Gastrocnemius medialis (tissue), 4 donors: ENCODE data around the gene OTX1. TPM values are rescaled to one million over a fixed set of nuclear protein-coding genes. Genes with fewer than 3 reads are reported as not detected.

Experiments
- ATAC-seq, 2 donors: fragments of 150-250 bp; one replicate each; pipeline ENCODE4 v1.9.1; 2016
- DNase-seq, 2 donors: peaks; one replicate each; pipeline ENCODE4 v3.0.0-alpha.2; 2019
- H3K27ac ChIP-seq, 4 donors: fragments of 200-600 bp; sonication (generic); 1 replicate in 1 of 4; 2 replicates in 3 of 4; pipeline ENCODE4 v1.5.1; 2016 to 2018; ENCODE audit warnings: mild to moderate bottlenecking in 2 of 4, moderate library complexity in 1 of 4
- H3K27me3 ChIP-seq, 3 donors: fragments of 200-600 bp; sonication (generic) in 2 of 3; 1 replicate in 1 of 3; 2 replicates in 2 of 3; pipeline versions ENCODE4 v1.5.1 to v1.6.0; 2016 to 2019; ENCODE audit warnings: mild to moderate bottlenecking in 1 of 3, moderate library complexity in 1 of 3
- H3K36me3 ChIP-seq, 2 donors: fragments of 200-600 bp; sonication (generic) in 1 of 2; one replicate each; pipeline ENCODE4 v1.5.1; 2017 to 2018
- H3K4me1 ChIP-seq, 2 donors: fragments of 200-600 bp; sonication (generic) in 1 of 2; one replicate each; pipeline ENCODE4 v1.5.1; 2016 to 2017; ENCODE audit warnings: mild to moderate bottlenecking in 2 of 2
- H3K4me3 ChIP-seq, 4 donors: fragments of 200-600 bp; sonication (generic) in 3 of 4; 1 replicate in 1 of 4; 2 replicates in 3 of 4; pipeline ENCODE4 v1.5.1; 2016 to 2019; ENCODE audit warnings: mild to moderate bottlenecking in 2 of 4
- H3K9me3 ChIP-seq, 3 donors: fragments of 200-600 bp; sonication (generic) in 2 of 3; 1 replicate in 1 of 3; 2 replicates in 2 of 3; pipeline ENCODE4 v1.5.1; 2016 to 2019
- POLR2A ChIP-seq, 2 donors: fragments of 450-650 bp; IDR thresholded peaks; one replicate each; pipeline ENCODE4 v1.6.1; 2017; ENCODE audit warnings: antibody characterized with exemption in 2 of 2, mild to moderate bottlenecking in 2 of 2, moderate library complexity in 2 of 2
- in situ Hi-C, 4 donors: fragments of 200-750 bp; cut with MboI; loops; one replicate each; pipeline versions ENCODE4 v1.15.0 to v1.8.0; 2017; ENCODE audit warnings: low sequenced_read_pairs in 4 of 4
- intact Hi-C: fragments of 100-400 bp; cut with DNase I; formaldehyde crosslinking; loops from one replicate; pipeline ENCODE4 v1.15.1; 2023; ENCODE audit warnings: low total_unique reads
- total RNA-seq, 4 donors: library from RNA; depleted of rRNA; stranded (reverse); fragments of >200 nt; gene quantifications; one replicate each; pipeline versions ENCODE4 v1.1.0 to v1.2.3, GENCODE V29; 2016
- TF ChIP-seq, protein P1 (sequence below), 5 experiments: fragments of 450-650 bp in 3 of 5; fragments of 200-600 bp in 2 of 5; sonication (generic) in 2 of 5; IDR thresholded peaks in 4 of 5; conservative IDR thresholded peaks in 1 of 5; 1 replicate in 4 of 5; 2 replicates in 1 of 5; pipeline ENCODE4 v1.5.1; 2016 to 2019; ENCODE audit warnings: antibody characterized with exemption in 5 of 5, mild to moderate bottlenecking in 3 of 5, moderate library complexity in 3 of 5

Gene OTX1
- total RNA-seq, 4 donors from 2014 or later, result not detected

DNA sequence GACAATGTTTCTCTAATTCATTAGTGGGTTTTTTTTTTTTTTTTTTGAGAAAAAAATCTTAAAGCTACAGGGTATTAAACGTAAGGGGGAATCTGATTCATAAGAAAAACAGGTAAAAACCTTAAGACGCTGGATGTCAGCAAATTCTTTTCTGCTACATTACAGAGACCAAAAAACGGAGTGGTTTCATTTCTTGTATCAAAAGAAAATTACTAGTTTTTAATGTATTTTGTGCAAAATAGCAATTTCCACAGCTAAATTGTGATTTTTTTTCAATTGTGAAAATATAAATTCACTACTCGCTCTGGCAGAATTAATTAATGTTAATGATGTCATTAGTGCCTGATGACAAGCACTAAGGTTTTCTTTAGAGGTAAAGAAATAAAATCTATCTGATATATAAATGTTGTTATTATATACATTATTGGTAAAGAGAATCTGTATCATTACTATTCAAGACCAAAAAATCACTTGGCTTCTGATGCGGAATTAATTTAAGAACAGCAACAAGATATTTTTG lies 9.9 kb downstream of the OTX1 start:
- ATAC-seq, result no peak

GRCh38 chr2:63064197-63064596 lies 13.6 kb downstream of the OTX1 start:
- DNase-seq (no peak), ATAC-seq (no peak)
- Histone ChIP-seq H3K9me3 (no peaks in the 10 kb centered on the region), H3K4me1 (peaks cover 3 to 5% of the 10 kb centered on the region in 2 donors), H3K4me3 (no peak overlapping the region), H3K27ac (no peak overlapping the region), H3K27me3 (peaks cover 80 to 89% (median 86%) of the 10 kb centered on the region in 3 donors), H3K36me3 (no peaks in the 10 kb centered on the region)
- in situ Hi-C loops (no loop called here), intact Hi-C loops (no loop called here)
- TF ChIP-seq, protein P1, sequence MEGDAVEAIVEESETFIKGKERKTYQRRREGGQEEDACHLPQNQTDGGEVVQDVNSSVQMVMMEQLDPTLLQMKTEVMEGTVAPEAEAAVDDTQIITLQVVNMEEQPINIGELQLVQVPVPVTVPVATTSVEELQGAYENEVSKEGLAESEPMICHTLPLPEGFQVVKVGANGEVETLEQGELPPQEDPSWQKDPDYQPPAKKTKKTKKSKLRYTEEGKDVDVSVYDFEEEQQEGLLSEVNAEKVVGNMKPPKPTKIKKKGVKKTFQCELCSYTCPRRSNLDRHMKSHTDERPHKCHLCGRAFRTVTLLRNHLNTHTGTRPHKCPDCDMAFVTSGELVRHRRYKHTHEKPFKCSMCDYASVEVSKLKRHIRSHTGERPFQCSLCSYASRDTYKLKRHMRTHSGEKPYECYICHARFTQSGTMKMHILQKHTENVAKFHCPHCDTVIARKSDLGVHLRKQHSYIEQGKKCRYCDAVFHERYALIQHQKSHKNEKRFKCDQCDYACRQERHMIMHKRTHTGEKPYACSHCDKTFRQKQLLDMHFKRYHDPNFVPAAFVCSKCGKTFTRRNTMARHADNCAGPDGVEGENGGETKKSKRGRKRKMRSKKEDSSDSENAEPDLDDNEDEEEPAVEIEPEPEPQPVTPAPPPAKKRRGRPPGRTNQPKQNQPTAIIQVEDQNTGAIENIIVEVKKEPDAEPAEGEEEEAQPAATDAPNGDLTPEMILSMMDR (IDR thresholded peaks at IDR 0.05 in 4 of 5, conservative IDR thresholded peaks at IDR 0.05 in 1 of 5), result no peak
- TF ChIP-seq POLR2A (IDR thresholded peaks at IDR 0.05), result no peak

More for the DNA sequence above, 9.9 kb downstream of the OTX1 start:
- no peak for DNase-seq
- no peaks in the 10 kb centered on the region for H3K9me3 ChIP-seq
- intact Hi-C loops, result no loop called here
- peaks cover 90 to 100% (median 94%) of the 10 kb centered on the region in 3 donors for H3K27me3 ChIP-seq
- H3K4me1 ChIP-seq, result peaks cover 26 to 37% of the 10 kb centered on the region in 2 donors
- H3K36me3 ChIP-seq, result no peaks in the 10 kb centered on the region
- no peak overlapping the region for H3K27ac ChIP-seq
- TF ChIP-seq, protein P1 (IDR thresholded peaks at IDR 0.05 in 4 of 5, conservative IDR thresholded peaks at IDR 0.05 in 1 of 5), result no peak
- TF ChIP-seq POLR2A (IDR thresholded peaks at IDR 0.05), result no peak
- in situ Hi-C loops, result no loop called here
- H3K4me3 ChIP-seq, result no peak overlapping the region

- Histone ChIP-seq H3K36me3 (no peaks in the 10 kb centered on the region), H3K4me3 (no peak overlapping the region), H3K9me3 (no peaks in the 10 kb centered on the region), H3K27me3 (peaks cover 78 to 88% (median 81%) of the 10 kb centered on the region in 3 donors), H3K27ac (no peak overlapping the region), H3K4me1 (peaks cover 0 to under 1% of the 10 kb centered on the region in 2 donors)
- in situ Hi-C loops, result no loop called here
- no peak for DNase-seq
- TF ChIP-seq, protein P1 (IDR thresholded peaks at IDR 0.05 in 4 of 5, conservative IDR thresholded peaks at IDR 0.05 in 1 of 5), result no peak
- no peak for TF ChIP-seq POLR2A (IDR thresholded peaks at IDR 0.05)
- intact Hi-C loops, result no loop called here
- ATAC-seq, result no peak
These were observed 14.0 kb downstream of the OTX1 start for GRCh38 chr2:63064661-63065060.

- intact Hi-C loops (no loop called here), in situ Hi-C loops (no loop called here)
- no peak overlapping the region for H3K27ac ChIP-seq
- no peaks in the 10 kb centered on the region for H3K9me3 ChIP-seq
- no peaks in the 10 kb centered on the region for H3K4me1 ChIP-seq
- no peak for DNase-seq
- no peak for ATAC-seq
- no peaks in the 10 kb centered on the region for H3K36me3 ChIP-seq
- H3K4me3 ChIP-seq, result no peak overlapping the region
- H3K27me3 ChIP-seq, result peaks cover 64 to 73% (median 65%) of the 10 kb centered on the region in 3 donors
- TF ChIP-seq POLR2A (IDR thresholded peaks at IDR 0.05), result no peak
- TF ChIP-seq, protein P1 (IDR thresholded peaks at IDR 0.05 in 4 of 5, conservative IDR thresholded peaks at IDR 0.05 in 1 of 5), result no peak
These were observed 15.6 kb downstream of the OTX1 start for GRCh38 chr2:63066265-63066664.

DNA sequence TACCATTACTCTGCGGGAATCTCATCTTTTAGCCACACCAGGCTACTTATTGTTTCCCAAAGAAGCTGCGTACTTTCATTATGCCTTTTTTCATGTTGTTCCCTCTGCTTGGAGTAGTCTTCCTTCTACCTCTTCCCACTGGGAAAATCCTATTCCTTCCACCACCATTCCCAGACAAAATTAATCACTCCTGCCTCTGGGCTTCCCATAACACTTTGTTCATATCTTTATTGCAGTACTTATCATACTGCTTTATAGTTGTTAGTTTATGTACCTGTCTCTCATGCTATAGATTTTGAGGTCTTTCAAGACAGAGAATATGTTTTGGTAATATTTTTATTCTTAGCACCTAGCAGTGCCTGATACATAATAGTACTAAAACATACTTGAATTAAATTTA lies 16.2 kb downstream of the OTX1 start:
- H3K4me1 ChIP-seq, result no peaks in the 10 kb centered on the region
- no peaks in the 10 kb centered on the region for H3K36me3 ChIP-seq
- peaks cover 58 to 67% (median 60%) of the 10 kb centered on the region in 3 donors for H3K27me3 ChIP-seq
- H3K9me3 ChIP-seq, result no peaks in the 10 kb centered on the region
- H3K4me3 ChIP-seq, result no peak overlapping the region
- no peak for TF ChIP-seq POLR2A (IDR thresholded peaks at IDR 0.05)
- TF ChIP-seq, protein P1 (IDR thresholded peaks at IDR 0.05 in 4 of 5, conservative IDR thresholded peaks at IDR 0.05 in 1 of 5), result no peak
- no peak overlapping the region for H3K27ac ChIP-seq
- intact Hi-C loops, result no loop called here
- DNase-seq, result no peak
- in situ Hi-C loops, result no loop called here
- ATAC-seq, result no peak
